GM21825 (cell line): ENCODE results near the gene IL20.

ENCODE experiments used
- ATAC-seq: cut with Tn5 transposase; IDR thresholded peaks from one replicate; pipeline ENCODE4 v1.9.1; 2021; ENCODE audit warnings: mild to moderate bottlenecking, moderate library complexity; ENCODE audit not compliant: unreplicated experiment

IL20 gene

GRCh38 chr1:206873603-206874188 lies 8.3 kb downstream of the IL20 start:
- no peak for ATAC-seq

DNA sequence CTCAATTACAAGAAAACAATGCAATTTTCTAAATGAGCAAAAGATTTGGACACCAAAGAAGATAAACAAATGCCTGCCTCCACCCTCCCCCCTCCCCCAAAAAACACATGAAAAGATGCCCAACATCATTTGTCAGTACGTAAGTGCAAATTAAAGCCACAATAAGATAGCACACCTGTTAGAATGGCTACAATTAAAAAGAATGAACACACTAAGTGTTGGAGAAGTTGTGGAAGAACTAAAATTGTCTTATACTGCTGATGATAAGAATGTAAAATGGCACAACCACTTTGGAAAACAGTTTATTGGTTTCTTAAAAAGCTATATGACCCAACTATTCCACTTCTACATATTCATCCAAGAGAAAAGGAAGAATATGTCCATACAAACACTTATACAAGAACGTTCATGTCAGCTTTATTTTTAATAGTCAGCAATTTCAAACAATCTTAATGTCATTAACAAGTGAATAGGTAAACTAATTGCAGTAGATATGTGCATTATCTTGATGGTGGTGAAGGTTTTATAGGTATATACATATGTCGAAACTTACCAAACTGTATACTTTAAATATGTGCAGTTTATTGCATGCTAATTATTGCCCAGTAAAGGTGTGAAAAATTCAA lies 10.4 kb downstream of the IL20 start:
- no peak for ATAC-seq

DNA sequence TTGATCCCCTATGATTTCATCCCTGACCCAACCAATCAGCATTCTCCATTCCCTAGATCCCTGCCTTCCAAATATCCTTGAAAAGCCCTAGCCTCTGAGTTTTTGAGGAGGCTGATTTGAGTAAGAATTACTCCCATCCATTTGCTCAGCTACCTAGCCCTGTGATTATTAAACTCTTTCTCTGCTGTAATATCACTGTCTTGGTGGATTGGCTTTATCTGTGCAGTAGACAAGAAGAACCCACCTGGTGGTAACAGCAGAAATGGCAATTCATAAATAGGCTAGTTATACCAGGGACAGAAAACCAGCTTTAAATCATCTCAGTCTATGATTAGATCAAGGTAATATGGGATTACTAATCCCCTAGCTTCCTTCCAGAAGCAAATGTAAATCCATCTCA lies 13.0 kb downstream of the IL20 start:
- ATAC-seq: no peak

- no peak for ATAC-seq
Measured at GRCh38 chr1:206880314-206880713, 14.9 kb downstream of the IL20 start.

DNA sequence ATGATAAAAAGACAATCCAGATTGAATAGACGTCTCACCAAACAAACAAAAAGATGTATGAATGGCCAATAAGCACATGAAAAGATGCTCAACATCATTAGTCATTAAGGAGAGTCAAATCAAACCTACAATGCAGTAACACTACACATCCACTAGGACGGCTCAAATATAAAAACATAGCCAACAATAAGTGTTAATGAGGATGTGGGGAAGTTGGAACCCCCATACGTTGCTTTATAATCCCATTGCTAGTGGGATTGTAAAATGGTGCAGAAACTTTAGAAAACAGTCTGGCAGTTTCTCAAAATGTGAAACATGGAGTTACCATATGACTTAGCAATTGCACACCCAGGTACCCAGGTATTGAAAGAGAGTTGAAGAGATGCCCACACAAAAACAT lies 17.1 kb downstream of the IL20 start:
- ATAC-seq: no peak

DNA sequence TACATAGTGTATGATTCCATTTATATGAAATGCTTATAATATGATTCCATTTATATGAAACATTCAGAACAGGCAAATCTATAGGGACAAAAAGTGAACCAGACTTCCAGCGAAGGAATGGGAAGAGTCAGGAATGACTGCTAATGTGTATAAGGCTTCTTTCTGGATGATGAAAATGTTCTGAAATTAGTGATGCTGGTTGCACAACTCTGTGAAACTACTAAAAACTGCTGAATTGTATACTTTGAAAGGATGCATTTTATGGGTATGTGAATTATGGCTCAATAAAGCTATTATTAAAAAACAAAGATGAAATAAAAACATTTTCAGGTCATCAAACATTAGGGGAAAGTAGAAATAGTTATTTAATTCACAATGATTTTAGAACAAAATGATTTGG lies 17.7 kb downstream of the IL20 start:
- ATAC-seq: no peak

DNA sequence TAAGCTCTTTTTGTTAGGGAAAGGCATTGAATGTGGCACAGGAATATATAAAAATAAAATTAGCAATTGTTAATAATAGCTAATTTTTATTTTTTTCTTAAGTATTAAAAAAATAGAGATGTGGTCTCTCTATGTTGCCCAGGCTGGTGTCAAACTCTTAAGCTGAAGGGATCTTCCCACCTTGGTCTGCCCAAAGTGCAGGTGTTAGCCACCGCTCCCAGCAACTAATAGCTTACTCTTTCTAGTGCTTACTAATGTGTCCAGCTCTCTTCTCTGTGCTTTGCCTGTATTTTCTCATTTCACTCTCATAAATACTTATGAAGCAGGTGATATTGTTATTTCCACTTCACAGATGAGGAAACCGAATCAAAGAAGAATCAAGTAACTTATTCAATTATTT lies 18.5 kb downstream of the IL20 start:
- ATAC-seq: no peak

GRCh38 chr1:206885341-206886060 lies 20.1 kb downstream of the IL20 start:
- no peak for ATAC-seq

- no peak for ATAC-seq
Measured at GRCh38 chr1:206886831-206887230, 21.4 kb downstream of the IL20 start.

- ATAC-seq: no peak
Measured at GRCh38 chr1:206887701-206888100, 22.3 kb downstream of the IL20 start.

GRCh38 chr1:206890125-206891060 lies 25.0 kb downstream of the IL20 start:
- ATAC-seq: no peak

GRCh38 chr1:206891412-206891811 lies 26.0 kb downstream of the IL20 start:
- no peak for ATAC-seq

DNA sequence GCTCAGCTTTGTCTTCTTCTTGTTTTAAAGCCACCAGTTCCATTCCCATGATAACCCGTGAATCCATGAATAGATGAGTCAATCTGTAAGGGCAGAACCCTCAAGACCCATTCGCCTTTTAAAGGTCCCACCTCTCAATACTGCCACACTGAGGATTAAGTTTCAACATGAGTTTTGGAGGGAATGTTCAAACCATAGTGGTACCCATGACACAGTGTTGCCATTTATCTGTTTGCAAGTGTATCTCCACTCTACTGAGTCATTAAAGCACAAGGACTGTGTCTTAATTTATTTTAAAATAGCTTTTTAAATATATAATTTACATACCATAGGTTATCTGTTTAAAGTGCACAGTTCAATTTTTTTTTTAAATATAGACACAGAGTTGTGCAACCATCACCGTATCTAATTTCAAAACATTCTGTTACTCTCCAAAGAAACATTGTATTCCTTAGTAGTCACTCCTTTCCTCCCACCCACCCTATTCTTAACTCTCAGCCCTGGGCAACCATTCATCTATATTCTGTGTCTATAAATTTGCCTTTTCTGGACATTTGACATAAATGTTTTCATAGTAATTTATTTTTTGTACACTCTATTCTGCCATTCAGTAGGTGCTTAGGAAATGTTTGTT lies 27.0 kb downstream of the IL20 start:
- ATAC-seq: no peak

- no peak for ATAC-seq
Measured at GRCh38 chr1:206893380-206893779, 28.0 kb downstream of the IL20 start.

GRCh38 chr1:206895325-206895724 lies 29.9 kb downstream of the IL20 start:
- ATAC-seq: no peak

GRCh38 chr1:206895837-206896242 lies 30.4 kb downstream of the IL20 start:
- no peak for ATAC-seq

DNA sequence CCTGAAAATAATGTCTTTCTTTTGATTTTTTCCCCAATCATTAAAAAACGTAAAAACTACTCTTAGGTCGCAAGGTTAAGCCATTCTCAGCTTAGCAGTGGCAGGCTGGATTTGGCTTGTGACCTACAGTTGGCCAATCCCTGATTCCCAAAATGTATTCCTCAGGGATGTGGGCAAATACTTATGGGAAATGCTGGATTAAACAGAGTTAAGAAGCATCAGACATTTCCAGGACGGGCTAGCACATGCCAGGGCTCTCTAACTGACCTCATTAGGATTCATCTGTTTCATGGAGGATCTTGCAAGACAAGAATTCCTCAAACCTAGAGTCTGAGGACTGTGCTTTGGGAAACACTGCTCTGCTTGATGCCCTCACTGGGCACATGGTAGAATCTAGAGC lies 30.8 kb downstream of the IL20 start:
- no peak for ATAC-seq

DNA sequence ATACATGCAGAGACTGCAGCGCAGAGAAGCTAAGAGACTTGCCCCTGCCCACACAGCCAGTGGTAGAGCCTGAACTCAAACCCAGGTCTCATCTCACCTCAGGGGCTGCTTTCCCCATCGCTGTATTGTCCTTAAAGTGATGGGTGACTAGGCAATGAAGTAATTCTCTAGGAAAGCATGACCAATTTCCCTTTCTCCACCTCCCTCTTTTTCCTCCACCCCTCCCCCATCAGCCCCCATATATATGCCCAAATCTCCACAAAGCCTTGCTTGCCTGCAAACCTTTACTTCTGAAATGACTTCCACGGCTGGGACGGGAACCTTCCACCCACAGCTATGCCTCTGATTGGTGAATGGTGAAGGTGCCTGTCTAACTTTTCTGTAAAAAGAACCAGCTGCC lies 31.8 kb downstream of the IL20 start, which contains the start of gene IL24:
Gene IL24 (plus strand): TSS at position 269 of the 400 bp plus-strand sequence. CDS start 390 bp downstream, outside the sequence.
- no peak for ATAC-seq

DNA sequence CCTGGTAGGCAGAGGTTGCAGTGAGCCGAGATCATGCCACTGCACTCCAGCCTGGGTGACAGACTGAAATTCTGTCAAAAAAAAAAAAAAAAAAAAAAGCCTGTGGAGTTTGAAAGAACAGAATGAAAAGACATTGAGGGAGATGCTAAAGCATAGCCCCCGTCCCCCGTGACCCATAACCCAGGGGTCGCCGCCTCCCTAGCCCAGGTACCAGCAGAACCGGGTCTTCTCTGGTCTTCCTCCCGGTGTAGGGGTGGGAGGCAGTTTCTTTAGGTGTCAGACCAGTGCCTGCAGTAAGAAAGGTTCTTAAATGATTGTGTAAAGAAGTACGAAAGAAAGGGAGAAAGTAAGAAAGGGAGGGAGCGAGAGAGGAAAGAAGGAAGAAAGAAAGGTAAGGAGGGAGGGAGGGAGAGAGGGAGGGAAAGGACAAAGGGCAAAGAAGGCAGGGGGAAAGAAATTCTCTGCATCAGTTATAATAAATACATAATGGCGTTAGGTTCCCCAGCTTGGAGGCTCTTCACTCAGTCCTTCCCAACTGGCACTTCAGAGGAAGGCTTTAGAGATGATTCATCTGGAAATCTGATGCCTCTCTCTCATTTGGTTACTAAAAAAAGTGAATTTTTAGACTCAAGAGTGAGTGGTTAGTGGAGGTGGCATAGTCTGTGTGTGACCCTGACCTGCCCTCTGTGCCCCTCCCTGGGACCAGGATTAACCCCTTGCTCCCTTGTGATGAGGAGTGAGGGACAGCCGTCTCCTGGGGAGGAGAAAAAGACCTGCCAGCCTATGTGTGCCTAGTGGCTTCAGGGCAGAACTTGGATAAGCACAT lies 32.9 kb downstream of the IL20 start:
- no peak for ATAC-seq

- no peak for ATAC-seq
Measured at GRCh38 chr1:206898915-206899431, 33.5 kb downstream of the IL20 start.
